Measurements from ENCODE around the gene ZNF497. TPM values are rescaled to one million over a fixed set of nuclear protein-coding genes. Genes with fewer than 3 reads are reported as not detected.
A peak's percentile ranks its signal among the peaks of the same experiment; 100 is the strongest.

The ZNF497 gene
- total and polyA plus RNA-seq, 9 of the 15 experiments (the other 6 are each of a cell fraction or from before 2014, with no cell fraction given) = 0.06 to 0.98 (median 0.44) TPM; not detected in 1

DNA sequence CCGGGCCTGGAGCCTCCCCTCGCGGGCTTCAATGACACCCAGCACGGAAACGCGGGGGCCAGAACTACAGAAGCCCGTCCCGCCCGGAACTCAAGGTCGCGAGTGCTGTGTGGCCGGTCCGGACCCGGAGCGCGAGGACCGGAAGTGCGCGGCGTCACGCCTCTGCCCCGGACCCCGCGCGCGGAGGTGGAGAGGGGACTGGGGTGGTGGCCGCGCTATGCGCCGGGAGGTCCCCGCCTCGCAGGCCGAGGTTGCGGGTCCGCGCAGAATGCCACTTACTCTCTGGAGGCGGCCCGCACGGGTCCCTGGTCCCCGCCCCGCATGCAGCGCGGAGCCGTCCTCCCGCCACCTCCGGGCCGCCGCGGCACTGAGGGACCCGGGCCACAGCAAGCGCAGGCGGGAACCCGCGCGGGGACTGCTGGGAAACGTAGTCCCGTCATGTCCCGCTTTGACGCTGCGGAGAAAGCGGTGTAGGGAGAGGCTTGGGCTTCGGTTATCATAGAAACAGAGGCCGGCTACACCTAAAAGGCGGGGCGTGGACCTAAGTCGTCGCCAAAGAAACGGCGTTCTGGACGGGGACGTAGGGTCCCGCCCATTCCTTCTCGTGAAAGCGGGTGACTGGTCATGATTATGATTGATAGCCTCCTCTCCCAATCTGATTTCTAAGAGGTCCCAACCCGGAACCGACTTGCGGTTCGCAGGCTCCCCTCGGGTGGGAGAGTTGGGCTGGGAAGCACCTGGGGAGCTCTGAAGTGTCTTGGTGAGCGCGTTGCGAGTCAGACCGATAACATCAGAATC, 18.3 kb upstream of the ZNF497 start, which contains the start of gene ZNF837 (continued):
- TF ChIP-seq ZBTB1 (CRISPR knock-in tag; IDR thresholded peaks at IDR 0.05; ENCODE audit: borderline replicate concordance, low read depth) (peak; percentile 75; the same call in 1 of the 2 replicates), BHLHE40 (IDR thresholded peaks at IDR 0.05; ENCODE audit: low read length) (peak; percentile 57; the same call in 1 of the 2 replicates), RAD51 (IDR thresholded peaks at IDR 0.05; ENCODE audit: borderline replicate concordance, low read depth) (no peak), TEAD2 (tag; IDR thresholded peaks at IDR 0.05) (no peak), DIDO1 (tag; IDR thresholded peaks at IDR 0.05; ENCODE audit: low read depth) (peak; percentile 88), RBM22 (IDR thresholded peaks at IDR 0.05; ENCODE audit: low read depth, low read length, poor library complexity, severe bottlenecking) (peak; percentile 89), HDAC6 (IDR thresholded peaks at IDR 0.05; ENCODE audit: low read depth, low read length) (no peak), HLTF (IDR thresholded peaks at IDR 0.05) (peak; percentile 69; the same call in 1 of the 2 replicates), EP400 (IDR thresholded peaks at IDR 0.05) (peak; percentile 96), MYC (IDR thresholded peaks at IDR 0.05; ENCODE audit: low read depth, low read length) (peak; percentile 88), MYC (CRISPR knock-in tag; IDR thresholded peaks at IDR 0.05; ENCODE audit: borderline replicate concordance, low read depth) (no peak), NR1H2 (CRISPR knock-in tag; IDR thresholded peaks at IDR 0.05) (peak; percentile 97; the same call in 1 of the 2 replicates), TEAD1 (CRISPR knock-in tag; IDR thresholded peaks at IDR 0.05) (peak in 1 of 2 experiments; percentile 35; a peak in 2 of 4 replicates)
- TF ChIP-seq, protein P1, sequence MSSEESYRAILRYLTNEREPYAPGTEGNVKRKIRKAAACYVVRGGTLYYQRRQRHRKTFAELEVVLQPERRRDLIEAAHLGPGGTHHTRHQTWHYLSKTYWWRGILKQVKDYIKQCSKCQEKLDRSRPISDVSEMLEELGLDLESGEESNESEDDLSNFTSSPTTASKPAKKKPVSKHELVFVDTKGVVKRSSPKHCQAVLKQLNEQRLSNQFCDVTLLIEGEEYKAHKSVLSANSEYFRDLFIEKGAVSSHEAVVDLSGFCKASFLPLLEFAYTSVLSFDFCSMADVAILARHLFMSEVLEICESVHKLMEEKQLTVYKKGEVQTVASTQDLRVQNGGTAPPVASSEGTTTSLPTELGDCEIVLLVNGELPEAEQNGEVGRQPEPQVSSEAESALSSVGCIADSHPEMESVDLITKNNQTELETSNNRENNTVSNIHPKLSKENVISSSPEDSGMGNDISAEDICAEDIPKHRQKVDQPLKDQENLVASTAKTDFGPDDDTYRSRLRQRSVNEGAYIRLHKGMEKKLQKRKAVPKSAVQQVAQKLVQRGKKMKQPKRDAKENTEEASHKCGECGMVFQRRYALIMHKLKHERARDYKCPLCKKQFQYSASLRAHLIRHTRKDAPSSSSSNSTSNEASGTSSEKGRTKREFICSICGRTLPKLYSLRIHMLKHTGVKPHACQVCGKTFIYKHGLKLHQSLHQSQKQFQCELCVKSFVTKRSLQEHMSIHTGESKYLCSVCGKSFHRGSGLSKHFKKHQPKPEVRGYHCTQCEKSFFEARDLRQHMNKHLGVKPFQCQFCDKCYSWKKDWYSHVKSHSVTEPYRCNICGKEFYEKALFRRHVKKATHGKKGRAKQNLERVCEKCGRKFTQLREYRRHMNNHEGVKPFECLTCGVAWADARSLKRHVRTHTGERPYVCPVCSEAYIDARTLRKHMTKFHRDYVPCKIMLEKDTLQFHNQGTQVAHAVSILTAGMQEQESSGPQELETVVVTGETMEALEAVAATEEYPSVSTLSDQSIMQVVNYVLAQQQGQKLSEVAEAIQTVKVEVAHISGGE (CRISPR knock-in tag; IDR thresholded peaks at IDR 0.05) = peak; percentile 99 to 100 (median 99)
- TF ChIP-seq, protein P2, sequence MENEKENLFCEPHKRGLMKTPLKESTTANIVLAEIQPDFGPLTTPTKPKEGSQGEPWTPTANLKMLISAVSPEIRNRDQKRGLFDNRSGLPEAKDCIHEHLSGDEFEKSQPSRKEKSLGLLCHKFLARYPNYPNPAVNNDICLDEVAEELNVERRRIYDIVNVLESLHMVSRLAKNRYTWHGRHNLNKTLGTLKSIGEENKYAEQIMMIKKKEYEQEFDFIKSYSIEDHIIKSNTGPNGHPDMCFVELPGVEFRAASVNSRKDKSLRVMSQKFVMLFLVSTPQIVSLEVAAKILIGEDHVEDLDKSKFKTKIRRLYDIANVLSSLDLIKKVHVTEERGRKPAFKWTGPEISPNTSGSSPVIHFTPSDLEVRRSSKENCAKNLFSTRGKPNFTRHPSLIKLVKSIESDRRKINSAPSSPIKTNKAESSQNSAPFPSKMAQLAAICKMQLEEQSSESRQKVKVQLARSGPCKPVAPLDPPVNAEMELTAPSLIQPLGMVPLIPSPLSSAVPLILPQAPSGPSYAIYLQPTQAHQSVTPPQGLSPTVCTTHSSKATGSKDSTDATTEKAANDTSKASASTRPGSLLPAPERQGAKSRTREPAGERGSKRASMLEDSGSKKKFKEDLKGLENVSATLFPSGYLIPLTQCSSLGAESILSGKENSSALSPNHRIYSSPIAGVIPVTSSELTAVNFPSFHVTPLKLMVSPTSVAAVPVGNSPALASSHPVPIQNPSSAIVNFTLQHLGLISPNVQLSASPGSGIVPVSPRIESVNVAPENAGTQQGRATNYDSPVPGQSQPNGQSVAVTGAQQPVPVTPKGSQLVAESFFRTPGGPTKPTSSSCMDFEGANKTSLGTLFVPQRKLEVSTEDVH (IDR thresholded peaks at IDR 0.05; ENCODE audit: low read depth, partially characterized antibody) = peak; percentile 88
- TF ChIP-seq, protein P3, sequence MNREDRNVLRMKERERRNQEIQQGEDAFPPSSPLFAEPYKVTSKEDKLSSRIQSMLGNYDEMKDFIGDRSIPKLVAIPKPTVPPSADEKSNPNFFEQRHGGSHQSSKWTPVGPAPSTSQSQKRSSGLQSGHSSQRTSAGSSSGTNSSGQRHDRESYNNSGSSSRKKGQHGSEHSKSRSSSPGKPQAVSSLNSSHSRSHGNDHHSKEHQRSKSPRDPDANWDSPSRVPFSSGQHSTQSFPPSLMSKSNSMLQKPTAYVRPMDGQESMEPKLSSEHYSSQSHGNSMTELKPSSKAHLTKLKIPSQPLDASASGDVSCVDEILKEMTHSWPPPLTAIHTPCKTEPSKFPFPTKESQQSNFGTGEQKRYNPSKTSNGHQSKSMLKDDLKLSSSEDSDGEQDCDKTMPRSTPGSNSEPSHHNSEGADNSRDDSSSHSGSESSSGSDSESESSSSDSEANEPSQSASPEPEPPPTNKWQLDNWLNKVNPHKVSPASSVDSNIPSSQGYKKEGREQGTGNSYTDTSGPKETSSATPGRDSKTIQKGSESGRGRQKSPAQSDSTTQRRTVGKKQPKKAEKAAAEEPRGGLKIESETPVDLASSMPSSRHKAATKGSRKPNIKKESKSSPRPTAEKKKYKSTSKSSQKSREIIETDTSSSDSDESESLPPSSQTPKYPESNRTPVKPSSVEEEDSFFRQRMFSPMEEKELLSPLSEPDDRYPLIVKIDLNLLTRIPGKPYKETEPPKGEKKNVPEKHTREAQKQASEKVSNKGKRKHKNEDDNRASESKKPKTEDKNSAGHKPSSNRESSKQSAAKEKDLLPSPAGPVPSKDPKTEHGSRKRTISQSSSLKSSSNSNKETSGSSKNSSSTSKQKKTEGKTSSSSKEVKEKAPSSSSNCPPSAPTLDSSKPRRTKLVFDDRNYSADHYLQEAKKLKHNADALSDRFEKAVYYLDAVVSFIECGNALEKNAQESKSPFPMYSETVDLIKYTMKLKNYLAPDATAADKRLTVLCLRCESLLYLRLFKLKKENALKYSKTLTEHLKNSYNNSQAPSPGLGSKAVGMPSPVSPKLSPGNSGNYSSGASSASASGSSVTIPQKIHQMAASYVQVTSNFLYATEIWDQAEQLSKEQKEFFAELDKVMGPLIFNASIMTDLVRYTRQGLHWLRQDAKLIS (CRISPR knock-in tag; IDR thresholded peaks at IDR 0.05) = 0 out of 2 replicates have a peak, but pooled peaks have one; percentile 11

Data from K562 (cell line).